Measurements from ENCODE around the gene NDUFA7.
A peak's percentile ranks its signal among the peaks of the same experiment; 100 is the strongest.
"Not testable (repeated sequence)": the region's sequence is repeated elsewhere in the genome, so short reads cannot be mapped to it uniquely, and the experiment has no call there.

The NDUFA7 gene

DNA sequence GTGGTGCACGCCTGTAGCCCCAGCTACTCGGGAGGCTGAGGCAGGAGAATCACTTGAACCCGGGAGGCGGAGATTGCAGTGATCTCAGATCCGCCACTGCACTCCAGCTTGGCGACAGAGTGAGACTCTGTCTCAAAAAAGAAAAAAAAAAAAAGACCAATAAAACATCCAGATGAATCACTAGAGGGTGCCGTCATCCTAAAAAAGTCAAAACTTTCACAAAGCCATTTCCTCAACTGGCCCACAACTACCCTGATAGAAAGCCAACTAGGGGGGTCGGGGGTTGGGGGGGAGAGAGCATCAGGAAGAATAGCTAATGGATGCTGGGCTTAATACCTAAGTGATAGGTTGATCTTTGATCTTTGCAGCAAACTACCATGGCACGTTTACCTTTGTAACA, 2.3 kb downstream of the NDUFA7 start:
- DNase-seq, result not testable (repeated sequence)

DNA sequence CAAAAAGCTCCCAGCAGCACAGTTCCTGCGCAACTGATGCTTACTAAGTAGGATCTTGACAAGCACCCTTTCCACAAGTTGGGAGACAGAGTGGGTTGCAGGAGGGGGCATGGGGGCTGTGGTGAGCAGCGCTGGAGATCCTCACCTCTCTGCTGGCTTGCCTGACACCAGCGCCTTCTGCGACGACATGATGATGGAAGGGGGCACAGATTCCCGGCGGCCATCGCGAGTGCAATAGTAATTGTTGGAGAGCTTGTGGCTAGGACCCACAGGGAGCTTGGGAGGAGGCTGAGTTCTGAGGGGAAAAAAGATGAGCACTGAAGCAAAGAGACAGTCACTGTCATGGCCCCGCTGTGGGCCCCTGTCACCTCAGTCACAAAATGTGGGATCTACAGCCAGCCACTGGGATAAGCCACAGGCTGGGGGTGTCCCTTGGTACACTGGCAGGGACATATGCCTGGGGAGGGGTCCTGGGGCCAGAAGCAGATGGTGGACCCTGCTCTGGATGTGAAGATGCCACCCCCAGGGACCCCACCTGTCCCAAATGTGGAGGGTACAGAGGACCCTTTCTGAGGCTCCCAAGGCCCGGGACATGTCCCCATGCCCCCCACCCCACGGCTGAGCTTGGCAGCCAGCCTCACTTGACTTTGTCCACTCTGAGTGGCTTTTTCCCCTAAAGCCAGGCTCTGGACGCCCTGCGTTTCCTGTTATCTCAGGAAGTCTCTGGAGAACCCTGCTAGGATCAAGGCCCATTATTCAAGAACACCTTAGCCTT, 4.6 kb downstream of the NDUFA7 start:
- DNase-seq, result no peak

DNA sequence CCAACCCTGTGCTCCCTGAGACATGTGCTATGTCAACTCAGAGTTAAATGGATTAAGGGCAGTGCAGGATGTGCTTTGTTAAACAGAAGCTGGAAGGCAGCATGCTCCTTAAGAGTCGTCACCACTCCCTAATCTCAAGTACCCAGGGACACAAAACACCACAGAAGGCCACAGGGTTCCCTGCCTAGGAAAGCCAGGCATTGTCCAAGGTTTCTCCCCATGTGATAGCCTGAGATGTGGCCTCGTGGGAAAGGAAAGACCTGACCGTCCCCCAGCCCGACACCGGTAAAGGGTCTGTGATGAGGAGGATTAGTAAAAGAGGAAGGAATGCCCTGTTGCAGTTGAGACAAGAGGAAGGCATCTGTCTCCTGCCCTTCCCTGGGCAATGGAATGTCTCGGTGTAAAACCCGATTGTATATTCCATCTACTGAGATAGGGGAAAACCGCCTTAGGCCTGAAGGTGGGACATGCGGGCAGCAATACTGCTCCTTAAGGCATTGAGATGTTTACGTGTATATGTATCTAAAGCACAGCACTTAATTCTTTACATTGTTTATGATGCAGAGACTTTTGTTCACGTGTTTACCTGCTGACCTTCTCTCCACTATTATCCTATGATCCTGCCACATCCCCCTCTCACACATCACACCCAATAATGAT, 6.1 kb downstream of the NDUFA7 start:
- DNase-seq, result not testable (repeated sequence)

DNA sequence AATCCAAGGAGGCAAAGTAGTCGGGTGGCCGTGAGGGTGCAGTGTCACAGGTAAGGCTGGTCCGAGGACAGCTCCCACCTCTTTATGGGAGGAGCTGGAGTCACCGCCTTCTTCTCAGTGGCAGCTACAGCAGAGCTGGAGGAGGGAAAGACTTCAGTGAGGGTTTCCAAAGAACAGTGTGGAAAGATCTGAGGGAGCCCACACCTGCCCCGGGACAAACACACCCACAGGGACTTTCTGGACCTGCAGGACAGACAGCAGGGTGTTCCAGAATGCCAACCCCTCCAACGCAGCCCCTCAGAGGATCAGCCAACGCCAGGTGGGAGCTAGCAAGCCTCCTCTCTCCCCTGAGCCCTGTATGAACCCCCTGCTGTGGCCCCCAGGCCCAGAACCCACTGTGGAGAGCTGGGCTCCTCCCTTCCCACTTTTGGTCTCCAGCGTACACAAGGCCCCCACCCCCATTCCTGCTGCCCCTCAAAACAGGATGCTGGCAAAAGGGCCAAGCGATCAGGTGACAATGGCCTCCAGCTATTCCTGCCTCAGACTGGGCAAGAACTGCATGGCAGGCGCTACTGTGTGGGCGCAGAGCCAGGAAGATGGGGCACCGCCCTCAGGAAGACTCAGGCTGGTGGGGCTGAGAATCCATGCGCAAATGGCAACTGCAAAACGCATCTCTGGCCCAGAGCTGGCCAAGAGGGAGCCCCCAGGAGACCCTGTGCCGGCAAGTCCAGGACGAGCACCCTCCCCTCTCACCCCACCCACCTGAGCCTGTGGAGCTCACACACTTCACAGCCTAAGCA, 9.5 kb downstream of the NDUFA7 start:
- no peak for DNase-seq

DNA sequence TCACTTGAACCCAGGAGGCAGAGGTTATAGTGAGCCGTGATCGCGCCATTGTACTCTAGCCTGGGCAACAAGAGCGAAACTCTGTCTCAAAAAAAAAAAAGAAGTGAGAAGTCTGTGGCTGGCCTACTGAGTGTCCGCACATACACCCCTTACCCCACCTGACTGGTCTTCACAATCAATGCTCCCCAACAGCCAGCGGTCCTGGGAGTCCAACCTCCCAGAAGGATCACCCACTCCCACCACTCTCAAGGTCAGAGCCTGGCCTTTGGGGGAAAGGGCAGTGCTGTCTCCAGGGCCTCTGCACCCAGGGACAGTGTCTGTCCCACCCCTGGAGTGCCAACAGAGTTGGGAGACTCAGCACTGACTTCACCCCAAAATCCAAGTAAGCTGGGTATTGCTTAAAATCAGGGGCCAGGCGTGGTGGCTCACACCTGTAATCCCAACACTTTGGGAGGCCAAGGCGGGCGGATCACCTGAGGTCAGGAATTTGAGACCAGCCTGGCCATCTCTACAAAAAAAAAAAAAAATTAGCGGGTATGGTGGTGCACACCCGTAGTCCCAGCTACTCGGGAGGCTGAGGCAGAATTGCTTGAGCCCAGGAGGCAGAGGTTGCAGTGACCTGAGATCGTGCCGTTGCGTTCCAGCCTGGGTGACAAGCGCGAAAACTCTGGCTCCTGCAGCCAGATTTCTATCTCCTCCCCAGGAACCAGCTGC, 10.7 kb downstream of the NDUFA7 start:
- DNase-seq, result no peak

DNA sequence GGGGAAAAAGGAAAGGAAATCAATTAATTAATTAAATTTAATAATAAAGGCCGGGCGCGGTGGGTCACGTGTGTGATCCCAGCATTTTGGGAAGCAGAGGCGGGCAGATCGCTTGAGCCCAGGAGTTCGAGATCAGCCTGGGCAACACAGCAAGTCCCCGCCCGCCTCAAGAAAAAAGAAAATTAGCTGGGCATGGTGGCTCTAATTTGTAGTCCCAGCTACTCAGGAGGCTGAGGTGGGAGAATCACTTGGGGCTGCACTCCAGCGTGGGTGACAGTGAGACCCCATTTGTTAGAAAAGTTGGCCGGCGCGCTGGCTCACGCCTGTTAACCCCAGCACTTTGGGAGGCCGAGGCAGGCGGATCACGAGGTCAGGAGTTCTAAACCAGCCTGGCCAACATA, 12.3 kb downstream of the NDUFA7 start:
- no peak for DNase-seq

DNA sequence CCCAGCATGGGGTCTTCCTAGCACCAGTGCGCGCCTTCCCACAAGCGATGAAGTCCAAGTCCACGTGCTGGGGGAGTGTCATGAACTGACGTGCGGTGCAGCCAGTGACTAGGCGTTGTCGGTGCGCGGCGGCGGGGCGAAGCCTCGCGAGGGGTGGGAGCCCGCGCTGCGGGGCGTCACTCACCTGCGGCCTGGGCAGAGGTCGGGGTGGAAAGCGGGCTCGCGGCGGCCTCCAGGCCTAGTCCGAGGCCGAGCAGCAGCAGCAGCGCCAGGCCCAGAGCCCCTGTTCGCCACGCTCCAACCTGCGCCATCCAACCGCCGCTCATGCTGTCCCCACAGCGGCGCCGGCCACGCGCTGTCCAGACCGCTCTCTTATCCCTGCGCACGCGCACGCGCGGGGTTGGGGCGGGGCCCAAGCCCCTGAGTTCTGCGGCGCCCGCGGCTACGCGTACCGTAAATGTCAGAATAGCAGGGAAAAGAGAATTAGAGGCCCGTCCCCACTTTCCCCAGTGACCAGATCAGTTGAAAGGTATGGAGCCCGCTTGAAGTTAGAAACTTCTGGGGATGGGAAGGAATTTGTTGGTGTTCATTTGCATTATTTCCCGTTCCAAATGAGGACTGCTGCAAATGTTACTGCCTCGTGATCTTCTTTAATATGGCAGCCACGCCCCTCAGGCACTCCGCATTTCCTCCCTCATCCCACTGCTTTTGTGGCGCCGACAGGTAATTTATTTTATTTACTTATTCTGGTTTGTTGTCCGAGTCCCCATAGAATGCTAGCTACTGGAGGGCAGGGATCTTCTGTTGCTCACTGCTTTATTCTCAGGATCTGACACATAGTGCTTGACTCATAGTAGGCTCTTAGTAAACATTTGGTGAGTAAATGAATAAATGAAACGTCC, 13.0 kb downstream of the NDUFA7 start, which contains the start of gene CD320:
TSS of gene CD320 (minus strand) at position 394 of the 902 bp plus-strand sequence. CDS start at position 326, 68 bp downstream.
- peak; percentile 85 for DNase-seq

DNA sequence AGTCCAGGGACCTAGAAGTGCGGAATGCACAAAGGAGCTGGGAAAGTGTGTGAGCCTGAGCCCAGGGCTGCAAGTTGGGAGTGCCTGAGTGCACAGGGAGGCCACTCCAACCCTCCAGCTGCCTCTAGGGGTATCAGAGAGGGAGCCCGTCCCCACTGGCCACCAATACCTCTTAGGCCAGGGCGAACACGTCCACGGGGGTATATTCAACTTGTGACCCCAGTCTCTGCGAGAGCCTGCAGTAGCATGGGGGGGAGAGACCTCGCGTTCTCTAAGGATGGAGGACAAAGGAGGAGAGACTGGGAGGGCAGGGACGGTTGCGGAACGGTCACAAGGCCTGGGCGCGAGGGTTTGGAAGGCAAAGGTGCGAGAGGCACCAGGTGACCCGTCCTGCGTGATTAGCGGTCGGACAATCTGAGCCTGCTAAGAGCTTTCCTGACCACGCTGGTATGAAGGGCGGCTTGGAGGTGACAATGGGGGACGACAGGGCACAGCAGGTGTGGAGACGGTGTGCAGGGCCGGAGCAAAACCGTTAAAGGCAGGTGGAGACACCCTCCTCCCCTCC, 13.7 kb downstream of the NDUFA7 start:
- DNase-seq, result no peak

DNA sequence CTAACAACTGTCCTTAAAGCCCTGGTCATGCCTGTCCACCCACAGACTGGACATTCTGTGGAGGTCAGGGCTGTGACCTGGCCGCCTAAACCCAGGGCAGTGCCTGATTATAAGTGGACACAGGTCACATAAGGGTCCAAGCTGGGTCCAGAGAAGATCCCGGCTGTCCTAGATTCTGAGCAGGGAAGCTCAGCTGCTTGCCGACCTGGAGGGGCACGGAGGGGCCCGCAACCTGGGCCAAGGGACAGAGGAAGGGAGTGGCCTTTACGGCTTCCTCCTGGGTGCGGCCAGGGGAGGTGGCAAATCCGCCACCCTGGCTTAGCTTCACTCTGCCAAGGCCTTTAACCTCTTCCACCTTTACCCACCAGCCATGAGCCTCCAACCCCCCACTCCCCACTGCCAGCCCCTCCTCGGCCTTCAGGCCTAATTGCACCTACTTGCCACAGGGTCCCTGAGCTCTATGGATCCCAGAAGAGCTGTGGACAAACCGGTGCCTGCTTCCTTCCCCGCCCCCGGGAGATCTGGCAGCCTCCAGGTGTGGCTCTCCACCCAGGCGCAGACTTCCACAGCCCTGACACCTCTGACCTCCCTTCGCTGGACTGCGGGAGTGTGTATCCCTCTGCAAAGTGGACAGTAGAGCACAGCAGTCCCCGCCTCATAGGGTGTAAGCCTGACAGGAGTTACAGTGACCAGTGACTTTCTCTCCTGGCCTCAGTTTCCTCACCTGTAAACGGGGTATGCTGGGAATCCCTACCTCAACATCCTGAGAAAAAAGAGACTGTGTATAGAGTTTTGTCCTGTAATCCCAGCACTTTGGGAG, 14.7 kb downstream of the NDUFA7 start:
- no peak for DNase-seq

DNA sequence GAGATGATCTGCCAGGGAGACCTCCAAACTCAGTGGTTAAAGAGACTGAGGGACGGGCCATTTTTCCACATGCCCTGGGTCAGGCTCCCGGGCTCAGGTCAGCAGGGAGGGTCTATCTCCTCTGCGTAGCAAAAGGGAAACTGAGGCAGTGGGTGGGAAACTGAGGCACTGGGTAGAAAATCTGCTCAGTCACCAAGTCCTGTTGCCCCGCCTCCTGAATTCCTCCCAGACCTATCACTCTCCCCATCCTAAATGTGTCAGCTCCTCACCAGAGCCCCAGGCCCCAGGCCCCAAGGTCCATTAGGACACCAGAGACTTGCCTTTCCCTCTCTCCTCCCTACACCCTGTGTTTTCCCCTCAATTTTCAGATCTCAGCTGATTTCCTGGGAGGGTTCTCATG, 15.4 kb downstream of the NDUFA7 start:
- no peak for DNase-seq

DNA sequence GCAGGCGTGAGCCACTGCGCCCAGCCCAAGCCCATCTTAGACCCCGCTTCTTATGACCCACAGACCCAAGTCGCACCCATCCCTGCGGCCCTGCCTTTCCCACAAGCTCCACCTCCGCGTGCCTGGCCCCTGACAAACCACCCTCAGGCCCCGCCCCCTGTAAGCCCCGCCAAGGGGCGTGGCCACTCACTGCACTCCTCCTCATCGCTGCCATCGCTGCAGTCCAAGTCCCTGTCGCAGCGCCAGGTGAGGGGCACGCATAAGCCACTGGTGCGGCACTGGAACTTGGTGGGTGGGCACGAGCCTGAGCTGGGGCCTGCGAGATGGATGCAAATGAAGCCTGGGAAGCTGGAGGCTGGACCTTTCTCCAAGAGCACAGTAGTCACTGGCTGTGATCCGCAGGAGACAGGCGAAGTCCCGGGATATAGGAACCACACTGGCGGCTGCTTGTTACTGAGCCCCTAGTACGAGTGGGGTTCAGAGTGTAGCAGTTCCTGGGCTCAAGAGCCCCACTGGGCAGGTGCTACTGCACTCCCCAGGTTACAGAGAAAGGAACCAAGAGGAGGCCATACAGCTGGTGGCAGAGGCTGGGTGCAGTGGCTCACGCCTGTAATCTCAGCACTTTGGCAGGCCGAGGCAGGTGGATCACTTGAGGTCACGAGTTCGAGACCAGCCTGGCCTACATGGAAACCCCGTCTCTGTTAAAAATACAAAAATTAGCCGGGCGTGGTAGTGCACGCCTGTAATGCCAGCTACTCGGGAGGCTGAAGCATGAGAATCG, 16.1 kb downstream of the NDUFA7 start:
- DNase-seq, result no peak

DNA sequence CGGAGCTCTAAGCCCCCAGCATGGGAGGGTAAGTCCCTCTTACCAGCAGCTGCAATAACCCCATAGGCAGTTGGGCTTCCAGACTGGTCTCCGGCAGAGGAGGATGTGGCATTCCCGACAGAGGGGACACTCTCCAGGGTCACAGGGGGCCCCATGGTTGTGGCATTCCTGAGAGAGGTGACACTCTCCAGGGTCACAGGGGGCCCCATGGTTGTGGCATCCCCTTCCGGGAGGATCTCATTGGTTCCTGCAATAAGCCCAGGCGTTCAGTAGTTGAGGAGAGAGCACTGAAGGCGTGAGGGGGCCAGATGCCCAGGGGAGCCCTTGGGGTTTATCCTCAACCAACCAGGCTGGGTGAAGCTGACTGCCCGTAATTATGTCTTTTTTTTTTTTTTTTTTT, 18.4 kb downstream of the NDUFA7 start:
- no peak for DNase-seq

DNA sequence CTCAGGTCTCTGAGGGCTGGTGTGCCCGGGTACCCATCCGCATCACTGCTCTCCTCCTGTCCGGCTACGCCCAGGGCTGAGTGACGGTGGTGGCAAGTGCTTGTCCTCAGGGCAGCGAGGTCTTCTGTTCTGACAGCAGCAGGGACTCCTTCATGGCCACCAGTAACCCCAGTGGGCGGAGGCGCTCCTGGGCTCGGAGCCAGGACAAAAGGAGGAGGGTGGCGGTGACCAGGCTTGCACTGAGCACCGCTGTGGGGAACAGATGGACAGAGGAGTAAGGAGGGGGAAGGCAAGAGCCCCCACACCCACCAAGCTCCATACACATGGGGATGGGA, 18.9 kb downstream of the NDUFA7 start:
- no peak for DNase-seq

DNA sequence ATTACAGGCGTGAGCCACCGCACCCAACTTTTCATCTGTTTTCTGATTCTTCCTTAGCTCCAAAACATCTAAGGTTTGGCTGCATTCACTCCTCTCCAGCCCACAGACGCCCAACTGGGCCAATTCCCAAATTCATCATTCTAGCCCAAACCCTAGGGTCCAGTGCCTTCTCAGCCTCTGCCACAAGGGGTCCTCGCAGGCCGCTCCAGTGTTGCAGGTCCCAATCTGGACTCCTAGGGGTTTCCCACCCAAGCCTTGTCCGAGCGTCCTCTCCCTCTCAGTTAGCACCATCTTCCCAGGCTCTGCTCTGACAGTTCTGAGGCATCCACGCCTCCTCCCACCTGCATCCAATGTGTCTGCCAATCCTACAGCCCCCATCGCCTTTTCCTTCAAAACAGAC, 29.8 kb downstream of the NDUFA7 start:
- not testable (repeated sequence) for DNase-seq

DNA sequence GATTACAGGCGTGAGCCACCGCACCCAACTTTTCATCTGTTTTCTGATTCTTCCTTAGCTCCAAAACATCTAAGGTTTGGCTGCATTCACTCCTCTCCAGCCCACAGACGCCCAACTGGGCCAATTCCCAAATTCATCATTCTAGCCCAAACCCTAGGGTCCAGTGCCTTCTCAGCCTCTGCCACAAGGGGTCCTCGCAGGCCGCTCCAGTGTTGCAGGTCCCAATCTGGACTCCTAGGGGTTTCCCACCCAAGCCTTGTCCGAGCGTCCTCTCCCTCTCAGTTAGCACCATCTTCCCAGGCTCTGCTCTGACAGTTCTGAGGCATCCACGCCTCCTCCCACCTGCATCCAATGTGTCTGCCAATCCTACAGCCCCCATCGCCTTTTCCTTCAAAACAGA, 44.7 kb downstream of the NDUFA7 start:
- not testable (repeated sequence) for DNase-seq

DNA sequence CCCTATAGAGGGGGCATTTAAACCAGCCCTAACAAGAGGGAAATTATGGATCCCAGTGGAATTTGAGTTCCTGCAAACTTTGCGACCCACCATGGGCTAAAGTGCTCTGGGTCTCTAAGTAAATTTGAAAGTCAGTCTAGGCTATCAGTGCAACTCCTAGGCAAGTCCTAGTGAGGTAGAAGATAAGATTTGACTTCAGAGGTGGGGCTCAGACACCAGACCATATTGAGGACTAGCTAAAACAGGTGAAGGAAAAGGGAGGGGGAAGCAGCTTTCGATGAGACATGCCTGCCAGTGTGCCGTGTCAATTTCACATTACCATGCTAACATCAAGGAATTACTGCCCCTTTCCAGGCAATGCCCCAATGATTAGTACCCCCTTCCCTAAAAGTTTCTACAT, 51.5 kb downstream of the NDUFA7 start:
- DNase-seq, result no peak

DNA sequence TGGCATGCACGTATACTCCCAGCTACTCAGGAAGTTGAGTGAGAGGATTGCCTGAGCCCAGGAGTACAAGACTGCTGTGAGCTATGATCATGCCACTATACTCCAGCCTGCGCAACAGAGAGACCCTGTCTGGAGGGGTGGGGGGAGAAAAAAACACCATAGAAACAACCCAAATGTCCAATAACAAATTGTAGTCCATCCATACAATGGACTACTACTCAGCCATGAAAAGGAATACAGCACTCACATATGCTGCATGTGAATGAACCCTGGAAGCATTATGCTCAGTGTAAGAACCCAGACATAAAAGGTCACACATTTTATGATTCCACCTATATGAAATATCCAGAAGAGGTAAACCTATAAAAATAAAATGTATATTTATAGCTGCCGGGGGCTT, 55.3 kb downstream of the NDUFA7 start:
- DNase-seq, result no peak

DNA sequence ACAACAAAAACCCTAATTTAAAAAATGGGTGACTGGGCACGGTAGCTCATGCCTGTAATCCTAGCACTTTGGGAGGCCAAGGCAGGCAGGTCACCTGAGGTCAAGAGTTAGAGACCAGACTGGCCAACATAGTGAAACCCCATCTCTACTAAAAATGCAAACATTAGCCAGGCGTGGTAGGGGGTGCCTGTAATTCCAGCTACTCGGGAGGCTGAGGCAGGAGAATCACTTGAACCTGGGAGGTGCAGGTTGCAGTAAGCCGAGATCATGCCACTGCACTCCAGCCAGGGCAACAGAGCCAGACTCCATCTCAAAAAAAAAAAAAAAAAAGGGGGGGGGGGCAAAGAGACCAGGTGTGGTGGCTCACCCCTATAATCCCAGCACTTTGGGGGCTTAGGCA, 56.9 kb downstream of the NDUFA7 start:
- not testable (repeated sequence) for DNase-seq

DNA sequence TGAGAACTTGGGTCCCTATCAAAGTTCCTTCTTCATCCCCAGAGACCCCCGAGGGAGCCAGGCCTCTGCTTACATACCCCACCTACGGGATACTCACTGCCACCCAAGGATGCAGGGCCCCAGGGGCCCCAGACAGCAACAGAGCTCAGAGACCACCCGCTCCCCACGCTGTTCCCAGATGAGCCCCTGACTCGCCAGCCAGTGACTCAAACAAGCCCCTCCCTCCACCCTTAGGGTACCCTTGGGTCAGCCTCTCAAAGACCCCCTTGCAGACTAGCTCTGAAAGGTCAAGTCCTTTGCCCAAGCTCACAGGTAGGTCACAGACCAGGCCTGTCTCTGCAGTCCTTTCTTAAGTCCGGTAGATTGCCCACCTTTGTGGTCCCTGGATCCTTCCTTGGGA, 58.7 kb downstream of the NDUFA7 start:
- DNase-seq, result no peak

DNA sequence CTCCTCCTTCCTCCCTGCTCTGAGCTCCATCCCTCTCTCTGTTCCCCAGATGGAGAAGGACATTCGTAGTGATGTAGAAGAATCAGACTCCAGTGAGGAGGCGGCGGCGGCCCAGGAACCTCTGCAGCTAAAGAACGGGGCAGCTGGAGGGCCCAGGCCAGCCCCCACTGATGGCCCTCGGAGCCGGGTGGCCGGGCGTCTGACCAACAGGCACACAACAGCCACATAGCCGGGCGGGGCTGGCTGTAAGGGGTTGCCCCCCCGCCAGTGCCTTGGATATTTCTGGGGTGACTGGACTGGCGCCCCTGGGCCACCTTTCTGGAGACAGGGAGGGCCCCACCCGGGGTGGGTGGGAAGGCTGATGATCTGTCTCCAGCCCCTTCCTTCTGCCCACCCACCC, 59.3 kb downstream of the NDUFA7 start:
- DNase-seq, result no peak
